A549 treated with RU486 at 1 μM for 4 hours (cell line): ENCODE results near the gene PRAC2. TPM values are rescaled to one million over a fixed set of nuclear protein-coding genes. Genes with fewer than 3 reads are reported as not detected.

Source experiments
- total RNA-seq: library from RNA; stranded (reverse); fragments of 200-300 nt; extraction: Qiagen RNA extraction; gene quantifications from 5 replicates; pipeline ENCODE4 v1.2.3, GENCODE V29; 2022; ENCODE audit warnings: low read depth

Gene PRAC2
- not detected in 5 replicates for total RNA-seq

GRCh38 chr17:48722915-48723422, at the start of gene PRAC2:
Gene PRAC2, plus strand, starts transcription at chr17:48723185. Its CDS starts 1,226 bp downstream, at chr17:48724411.

GRCh38 chr17:48722201-48722907, 631 bp upstream of the PRAC2 start, which contains the start of gene PRAC1:
Gene PRAC1, minus strand, starts transcription at chr17:48722518. Its CDS starts 126 bp downstream, at chr17:48722392.

GRCh38 chr17:48728232-48729231, 5.5 kb downstream of the PRAC2 start, which contains the start of gene HOXB13:
Gene HOXB13, minus strand, starts transcription at chr17:48728750. Its CDS starts 157 bp downstream, at chr17:48728593.

Other genes starting within 250 kb of the PRAC2 start
- not detected in 5 replicates for gene HOXB1, start 192.2 kb upstream of the PRAC2 start, total RNA-seq
- 0.43 to 1.1 TPM (median 0.53 TPM) in 5 replicates for gene HOXB2, start 178.1 kb upstream of the PRAC2 start, total RNA-seq
- gene HOXB4, start 144.8 kb upstream of the PRAC2 start, total RNA-seq, result 0.09 to 0.15 TPM (median 0.12 TPM) in 3 of 5 replicates, not detected in the others
- gene HOXB3, start 132.9 kb upstream of the PRAC2 start, total RNA-seq, result 3.9 to 6.7 TPM (median 4.8 TPM) in 5 replicates
- gene HOXB5, start 129.4 kb upstream of the PRAC2 start, total RNA-seq, result 1.5 to 2.9 TPM (median 2.5 TPM) in 5 replicates
- gene HOXB6, start 118.2 kb upstream of the PRAC2 start, total RNA-seq, result 4.0 to 6.9 TPM (median 5.4 TPM) in 5 replicates
- 31.1 to 41.0 TPM (median 33.2 TPM) in 5 replicates for gene HOXB7, start 112.2 kb upstream of the PRAC2 start, total RNA-seq
- 7.8 to 12.5 TPM (median 10.2 TPM) in 5 replicates for gene HOXB8, start 107.9 kb upstream of the PRAC2 start, total RNA-seq
- 7.5 to 8.8 TPM (median 8.6 TPM) in 5 replicates for gene HOXB9, start 96.8 kb upstream of the PRAC2 start, total RNA-seq
- not detected in 5 replicates for gene PRAC1, start 667 bp upstream of the PRAC2 start, total RNA-seq
- 1.6 to 2.4 TPM (median 2.2 TPM) in 5 replicates for gene HOXB13, start 5.6 kb downstream of the PRAC2 start, total RNA-seq
- gene TTLL6, start 94.0 kb downstream of the PRAC2 start, total RNA-seq, result 0.48 to 0.97 TPM (median 0.71 TPM) in 5 replicates
- gene CALCOCO2, start 107.8 kb downstream of the PRAC2 start, total RNA-seq, result 65.4 to 93.9 TPM (median 72.0 TPM) in 5 replicates
- 489 to 693 TPM (median 562 TPM) in 5 replicates for gene ATP5MC1, start 169.6 kb downstream of the PRAC2 start, total RNA-seq
- gene UBE2Z, start 185.2 kb downstream of the PRAC2 start, total RNA-seq, result 117 to 129 TPM (median 124 TPM) in 5 replicates
- 274 to 350 TPM (median 305 TPM) in 5 replicates for gene SNF8, start 221.7 kb downstream of the PRAC2 start, total RNA-seq
- gene GIP, start 245.4 kb downstream of the PRAC2 start, total RNA-seq, result 3.7 to 4.9 TPM (median 4.4 TPM) in 5 replicates